HepG2 (cell line): ENCODE data around the gene DNAJC4. TPM values are rescaled to one million over a fixed set of nuclear protein-coding genes. Genes with fewer than 3 reads are reported as not detected.

Experiments
- ARNTL ChIP-seq: sonication (generic); formaldehyde crosslinking; IDR thresholded peaks from 2 replicates; pipeline ENCODE4 v1.4.0; 2020; ENCODE audit warnings: mild to moderate bottlenecking, missing genetic modification reagents
- HNF4G ChIP-seq, 2 experiments: sonication (generic) in 1 of 2; formaldehyde crosslinking in 1 of 2; IDR thresholded peaks; 2 replicates each; pipeline versions ENCODE4 v1.4.0 to v1.6.1; 2011 to 2020; ENCODE audit warnings: borderline replicate concordance in 2 of 2, low read depth in 2 of 2, mild to moderate bottlenecking in 2 of 2, low read length in 1 of 2, missing genetic modification reagents in 1 of 2, moderate library complexity in 1 of 2
- NFIC ChIP-seq: IDR thresholded peaks from 2 replicates; pipeline ENCODE4 v1.6.1; 2012; ENCODE audit warnings: mild to moderate bottlenecking, low read length, inconsistent platforms
- SP1 ChIP-seq, 2 experiments: fragments of 450-650 bp in 1 of 2; sonication (generic) in 1 of 2; formaldehyde crosslinking in 1 of 2; IDR thresholded peaks; 2 replicates each; pipeline versions ENCODE4 v1.4.0 to v1.6.1; 2016 to 2020; ENCODE audit warnings: missing genetic modification reagents in 1 of 2
- ZBTB25 ChIP-seq: IDR thresholded peaks from 2 replicates; pipeline ENCODE4 v1.6.1; 2018; ENCODE audit warnings: missing genetic modification reagents
- ZBTB38 ChIP-seq: sonication (generic); formaldehyde crosslinking; IDR thresholded peaks from 2 replicates; pipeline ENCODE4 v1.5.1; 2020; ENCODE audit warnings: mild to moderate bottlenecking, missing genetic modification reagents
- ZSCAN22 ChIP-seq: sonication (generic); formaldehyde crosslinking; IDR thresholded peaks from 2 replicates; pipeline ENCODE4 v1.4.0; 2020; ENCODE audit warnings: mild to moderate bottlenecking, missing genetic modification reagents
- ZSCAN29 ChIP-seq: sonication (generic); formaldehyde crosslinking; conservative IDR thresholded peaks from 2 replicates; pipeline ENCODE4 v1.4.0; 2020; ENCODE audit warnings: mild to moderate bottlenecking, missing genetic modification reagents
- polyA plus RNA-seq, 8 experiments: library from polyadenylated mRNA; depleted of rRNA in 3 of 8; stranded (reverse) in 7 of 8; unstranded in 1 of 8; fragments of >200 nt; fragmentation: Illumina TruSeq in 4 of 8; extraction: Trizol in 4 of 8; gene quantifications; 2 replicates each; pipeline versions ENCODE4 v1.2.1 to v1.2.3, GENCODE V29; 2011 to 2016; ENCODE audit warnings: low read depth in 4 of 8, missing spikeins in 1 of 8, mixed read lengths in 1 of 8; ENCODE audit not compliant: insufficient read depth in 1 of 8
- total RNA-seq, 5 experiments: library from RNA; depleted of rRNA; stranded (reverse); fragments of >200 nt; fragmentation: Illumina TruSeq; extraction: Trizol; gene quantifications; 2 replicates each; pipeline ENCODE4 v1.2.3, GENCODE V29; 2016; ENCODE audit warnings: low read depth in 1 of 5
- TF ChIP-seq, protein P1 (sequence below): sonication (generic); formaldehyde crosslinking; IDR thresholded peaks from 2 replicates; pipeline ENCODE4 v1.8.0; 2023; ENCODE audit warnings: mild to moderate bottlenecking, missing genetic modification reagents
- TF ChIP-seq, protein P2 (sequence below): sonication (generic); formaldehyde crosslinking; IDR thresholded peaks from 2 replicates; pipeline ENCODE4 v1.9.0; 2022; ENCODE audit warnings: low read depth, missing genetic modification reagents
- TF ChIP-seq, protein P3 (sequence below): sonication (generic); formaldehyde crosslinking; IDR thresholded peaks from 2 replicates; pipeline ENCODE4 v1.8.1; 2023; ENCODE audit warnings: mild to moderate bottlenecking, missing genetic modification reagents
- TF ChIP-seq, protein P4 (sequence below): conservative IDR thresholded peaks from 2 replicates; pipeline ENCODE4 v1.6.1; 2018; ENCODE audit warnings: missing genetic modification reagents
- TF ChIP-seq, protein P5 (sequence below): sonication (generic); formaldehyde crosslinking; IDR thresholded peaks from 2 replicates; pipeline ENCODE4 v1.4.0; 2020; ENCODE audit warnings: missing genetic modification reagents, borderline replicate concordance

The DNAJC4 gene
- total and polyA plus RNA-seq, 2 of the 13 experiments (the other 11 are each of a cell fraction or from before 2014, with no cell fraction given): 10.3 to 60.8 TPM

DNA sequence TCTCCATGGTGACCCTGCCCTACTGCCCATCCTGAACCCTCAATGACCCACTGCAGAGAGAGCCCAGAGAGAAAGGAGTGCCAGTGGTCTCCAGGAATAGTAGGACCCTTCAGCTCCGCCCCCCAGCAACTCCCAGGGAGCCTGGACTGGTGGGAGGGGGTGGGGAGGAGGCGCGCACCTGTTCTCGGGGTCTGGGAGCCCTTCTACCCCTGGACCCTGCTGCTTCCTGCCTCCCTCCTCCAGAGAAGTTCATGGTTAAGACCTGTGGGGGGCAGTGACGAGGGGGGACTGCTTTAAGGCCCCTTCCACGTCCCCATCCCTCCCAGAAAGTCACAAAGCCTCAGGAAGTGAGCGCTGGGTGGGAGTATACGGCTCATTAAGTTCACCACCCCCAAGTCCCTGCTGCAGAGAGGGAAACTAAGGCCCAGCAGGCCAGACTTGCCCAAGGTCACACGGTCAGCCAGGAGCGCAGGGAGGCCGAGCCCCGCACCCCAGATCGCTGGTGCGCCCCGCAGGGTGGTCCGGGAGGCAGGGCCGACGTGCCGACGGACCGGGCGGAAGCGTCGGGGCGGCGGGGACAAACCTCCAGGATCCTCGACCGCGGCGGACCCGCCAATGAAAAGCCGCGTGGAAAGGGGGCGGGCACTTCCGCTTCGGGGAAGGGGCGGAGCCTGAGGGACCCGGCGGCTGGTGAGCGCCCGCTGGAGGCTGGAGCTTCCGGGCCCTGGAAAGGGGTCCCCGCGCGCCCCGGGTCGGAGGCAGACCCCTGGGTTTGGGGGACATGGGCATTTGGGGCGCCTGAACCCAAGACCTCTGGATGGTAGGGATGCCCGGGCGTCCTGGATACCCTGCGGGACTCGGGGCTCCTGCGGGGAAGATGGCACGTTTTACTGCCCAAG lies 4.5 kb upstream of the DNAJC4 start, which contains the start of the genes NUDT22 and TRPT1 (continued):
- TF ChIP-seq, protein P1, sequence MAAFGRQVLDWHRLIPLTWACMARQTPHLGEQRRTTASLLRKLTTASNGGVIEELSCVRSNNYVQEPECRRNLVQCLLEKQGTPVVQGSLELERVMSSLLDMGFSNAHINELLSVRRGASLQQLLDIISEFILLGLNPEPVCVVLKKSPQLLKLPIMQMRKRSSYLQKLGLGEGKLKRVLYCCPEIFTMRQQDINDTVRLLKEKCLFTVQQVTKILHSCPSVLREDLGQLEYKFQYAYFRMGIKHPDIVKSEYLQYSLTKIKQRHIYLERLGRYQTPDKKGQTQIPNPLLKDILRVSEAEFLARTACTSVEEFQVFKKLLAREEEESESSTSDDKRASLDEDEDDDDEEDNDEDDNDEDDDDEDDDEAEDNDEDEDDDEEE (CRISPR knock-in tag): no peak
- 0 out of 2 replicates have a peak, but pooled peaks have one; percentile 30 for TF ChIP-seq ZSCAN29 (CRISPR knock-in tag)
- TF ChIP-seq ZSCAN22: 0 out of 2 replicates have a peak, but pooled peaks have one; percentile 48
- TF ChIP-seq, protein P2, sequence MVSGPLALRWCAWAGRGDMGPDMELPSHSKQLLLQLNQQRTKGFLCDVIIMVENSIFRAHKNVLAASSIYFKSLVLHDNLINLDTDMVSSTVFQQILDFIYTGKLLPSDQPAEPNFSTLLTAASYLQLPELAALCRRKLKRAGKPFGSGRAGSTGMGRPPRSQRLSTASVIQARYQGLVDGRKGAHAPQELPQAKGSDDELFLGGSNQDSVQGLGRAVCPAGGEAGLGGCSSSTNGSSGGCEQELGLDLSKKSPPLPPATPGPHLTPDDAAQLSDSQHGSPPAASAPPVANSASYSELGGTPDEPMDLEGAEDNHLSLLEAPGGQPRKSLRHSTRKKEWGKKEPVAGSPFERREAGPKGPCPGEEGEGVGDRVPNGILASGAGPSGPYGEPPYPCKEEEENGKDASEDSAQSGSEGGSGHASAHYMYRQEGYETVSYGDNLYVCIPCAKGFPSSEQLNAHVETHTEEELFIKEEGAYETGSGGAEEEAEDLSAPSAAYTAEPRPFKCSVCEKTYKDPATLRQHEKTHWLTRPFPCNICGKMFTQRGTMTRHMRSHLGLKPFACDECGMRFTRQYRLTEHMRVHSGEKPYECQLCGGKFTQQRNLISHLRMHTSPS (CRISPR knock-in tag): no peak; the same call in 1 of the 2 replicates
- TF ChIP-seq, protein P3, sequence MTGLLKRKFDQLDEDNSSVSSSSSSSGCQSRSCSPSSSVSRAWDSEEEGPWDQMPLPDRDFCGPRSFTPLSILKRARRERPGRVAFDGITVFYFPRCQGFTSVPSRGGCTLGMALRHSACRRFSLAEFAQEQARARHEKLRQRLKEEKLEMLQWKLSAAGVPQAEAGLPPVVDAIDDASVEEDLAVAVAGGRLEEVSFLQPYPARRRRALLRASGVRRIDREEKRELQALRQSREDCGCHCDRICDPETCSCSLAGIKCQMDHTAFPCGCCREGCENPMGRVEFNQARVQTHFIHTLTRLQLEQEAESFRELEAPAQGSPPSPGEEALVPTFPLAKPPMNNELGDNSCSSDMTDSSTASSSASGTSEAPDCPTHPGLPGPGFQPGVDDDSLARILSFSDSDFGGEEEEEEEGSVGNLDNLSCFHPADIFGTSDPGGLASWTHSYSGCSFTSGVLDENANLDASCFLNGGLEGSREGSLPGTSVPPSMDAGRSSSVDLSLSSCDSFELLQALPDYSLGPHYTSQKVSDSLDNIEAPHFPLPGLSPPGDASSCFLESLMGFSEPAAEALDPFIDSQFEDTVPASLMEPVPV (CRISPR knock-in tag): peak; percentile 85; the same call in 1 of the 2 replicates
- no peak for TF ChIP-seq HNF4G (IDR thresholded peaks at IDR 0.05; ENCODE audit: borderline replicate concordance, low read depth, low read length)
- TF ChIP-seq HNF4G (CRISPR knock-in tag; IDR thresholded peaks at IDR 0.05; ENCODE audit: borderline replicate concordance, low read depth): no peak
- TF ChIP-seq NFIC: no peak
- no peak for TF ChIP-seq SP1 (IDR thresholded peaks at IDR 0.05)
- TF ChIP-seq SP1 (CRISPR knock-in tag; IDR thresholded peaks at IDR 0.05): peak; percentile 86
- peak; percentile 18; the same call in 1 of the 2 replicates for TF ChIP-seq ZBTB25
- TF ChIP-seq ARNTL (CRISPR knock-in tag): 0 out of 2 replicates have a peak, but pooled peaks have one; percentile 8
- no peak; the same call in 1 of the 2 replicates for TF ChIP-seq ZBTB38
- TF ChIP-seq, protein P4, sequence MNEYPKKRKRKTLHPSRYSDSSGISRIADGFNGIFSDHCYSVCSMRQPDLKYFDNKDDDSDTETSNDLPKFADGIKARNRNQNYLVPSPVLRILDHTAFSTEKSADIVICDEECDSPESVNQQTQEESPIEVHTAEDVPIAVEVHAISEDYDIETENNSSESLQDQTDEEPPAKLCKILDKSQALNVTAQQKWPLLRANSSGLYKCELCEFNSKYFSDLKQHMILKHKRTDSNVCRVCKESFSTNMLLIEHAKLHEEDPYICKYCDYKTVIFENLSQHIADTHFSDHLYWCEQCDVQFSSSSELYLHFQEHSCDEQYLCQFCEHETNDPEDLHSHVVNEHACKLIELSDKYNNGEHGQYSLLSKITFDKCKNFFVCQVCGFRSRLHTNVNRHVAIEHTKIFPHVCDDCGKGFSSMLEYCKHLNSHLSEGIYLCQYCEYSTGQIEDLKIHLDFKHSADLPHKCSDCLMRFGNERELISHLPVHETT: peak; percentile 37; the same call in 1 of the 2 replicates
- TF ChIP-seq, protein P5, sequence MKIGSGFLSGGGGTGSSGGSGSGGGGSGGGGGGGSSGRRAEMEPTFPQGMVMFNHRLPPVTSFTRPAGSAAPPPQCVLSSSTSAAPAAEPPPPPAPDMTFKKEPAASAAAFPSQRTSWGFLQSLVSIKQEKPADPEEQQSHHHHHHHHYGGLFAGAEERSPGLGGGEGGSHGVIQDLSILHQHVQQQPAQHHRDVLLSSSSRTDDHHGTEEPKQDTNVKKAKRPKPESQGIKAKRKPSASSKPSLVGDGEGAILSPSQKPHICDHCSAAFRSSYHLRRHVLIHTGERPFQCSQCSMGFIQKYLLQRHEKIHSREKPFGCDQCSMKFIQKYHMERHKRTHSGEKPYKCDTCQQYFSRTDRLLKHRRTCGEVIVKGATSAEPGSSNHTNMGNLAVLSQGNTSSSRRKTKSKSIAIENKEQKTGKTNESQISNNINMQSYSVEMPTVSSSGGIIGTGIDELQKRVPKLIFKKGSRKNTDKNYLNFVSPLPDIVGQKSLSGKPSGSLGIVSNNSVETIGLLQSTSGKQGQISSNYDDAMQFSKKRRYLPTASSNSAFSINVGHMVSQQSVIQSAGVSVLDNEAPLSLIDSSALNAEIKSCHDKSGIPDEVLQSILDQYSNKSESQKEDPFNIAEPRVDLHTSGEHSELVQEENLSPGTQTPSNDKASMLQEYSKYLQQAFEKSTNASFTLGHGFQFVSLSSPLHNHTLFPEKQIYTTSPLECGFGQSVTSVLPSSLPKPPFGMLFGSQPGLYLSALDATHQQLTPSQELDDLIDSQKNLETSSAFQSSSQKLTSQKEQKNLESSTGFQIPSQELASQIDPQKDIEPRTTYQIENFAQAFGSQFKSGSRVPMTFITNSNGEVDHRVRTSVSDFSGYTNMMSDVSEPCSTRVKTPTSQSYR (CRISPR knock-in tag): peak; percentile 47; the same call in 1 of the 2 replicates
